Thyroid gland (tissue), 4 donors: ENCODE measurements around the gene DNAH3.

Experiments
- CTCF ChIP-seq, 6 experiments: fragments of 200-600 bp in 3 of 6; fragments of 450-650 bp in 3 of 6; sonication (generic) in 3 of 6; IDR thresholded peaks; one replicate each; pipeline ENCODE4 v1.5.1; 2016 to 2019; ENCODE audit warnings: antibody characterized with exemption in 6 of 6, mild to moderate bottlenecking in 2 of 6, inconsistent platforms in 1 of 6, moderate library complexity in 1 of 6
- POLR2A ChIP-seq, 2 donors: fragments of 450-650 bp; IDR thresholded peaks; one replicate each; pipeline ENCODE4 v1.6.1; 2017; ENCODE audit warnings: antibody characterized with exemption in 2 of 2, mild to moderate bottlenecking in 2 of 2, moderate library complexity in 1 of 2

- no peak for TF ChIP-seq CTCF (IDR thresholded peaks at IDR 0.05)
- no peak for TF ChIP-seq POLR2A (IDR thresholded peaks at IDR 0.05)
These were observed 97.1 kb downstream of the DNAH3 start for GRCh38 chr16:21053590-21053989.
